Measurements from ENCODE around the gene GPR87.

DNA sequence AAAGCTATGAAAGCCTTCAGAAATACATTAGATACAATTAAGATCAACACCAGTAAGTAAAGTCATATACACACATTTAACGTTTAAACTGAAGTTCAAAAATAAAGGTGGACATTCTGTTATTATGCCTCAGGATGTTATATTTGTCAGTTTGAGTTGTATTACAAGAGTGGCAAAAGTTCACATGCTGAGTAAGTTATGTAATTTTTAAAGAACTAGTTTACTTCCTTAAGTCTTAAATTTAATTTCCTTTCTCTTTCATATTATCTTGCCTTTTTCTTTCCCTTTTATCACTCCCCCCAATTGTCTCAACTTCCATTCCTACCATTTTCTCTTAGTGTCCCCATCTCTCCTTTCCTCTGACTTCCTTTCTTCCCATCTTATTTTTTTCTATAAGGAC is 4.9 kb upstream of the GPR87 start:
- TF ChIP-seq EZH2 (IDR thresholded peaks at IDR 0.05; ENCODE audit: low read length) = no peak
- TF ChIP-seq CTCF (optimal IDR thresholded peaks at IDR 0.05 in 1 of 3, IDR thresholded peaks at IDR 0.05 in 1 of 3, conservative IDR thresholded peaks at IDR 0.05 in 1 of 3; ENCODE audit: extremely low read depth in 1 of 3, insufficient read depth in 2 of 3, low read length in 3 of 3) = no peak

All from keratinocyte (primary cell).